Progenitor cell of endocrine pancreas (in vitro differentiated cells): ENCODE measurements around the gene TFEC. TPM values are rescaled to one million over a fixed set of nuclear protein-coding genes. Genes with fewer than 3 reads are reported as not detected.

ENCODE experiments used
- DNase-seq: peaks from one replicate; pipeline ENCODE4 v3.0.0; 2021; ENCODE audit warnings: low spot score; ENCODE audit not compliant: unreplicated experiment
- H3K27ac Mint-ChIP-seq: 2 replicates; pipeline ENCODE4 v1.8.0; 2021; ENCODE audit warnings: mild to moderate bottlenecking, moderate library complexity, mixed read lengths
- H3K27me3 Mint-ChIP-seq: 2 replicates; pipeline ENCODE4 v1.8.0; 2021; ENCODE audit warnings: mixed read lengths
- H3K36me3 Mint-ChIP-seq: 2 replicates; pipeline ENCODE4 v1.8.0; 2022; ENCODE audit warnings: mixed read lengths; ENCODE audit not compliant: insufficient read depth
- H3K4me1 Mint-ChIP-seq: 2 replicates; pipeline ENCODE4 v1.8.0; 2021; ENCODE audit warnings: low read depth, mixed read lengths
- H3K4me3 Mint-ChIP-seq: 2 replicates; pipeline ENCODE4 v1.8.0; 2021; ENCODE audit warnings: low read depth, mild to moderate bottlenecking, moderate library complexity, mixed read lengths
- H3K9me3 Mint-ChIP-seq: 2 replicates; pipeline ENCODE4 v1.8.0; 2021; ENCODE audit warnings: low read depth, mixed read lengths
- CTCF ChIP-seq: fragments of 200-600 bp; sonication (generic); IDR thresholded peaks from one replicate; pipeline ENCODE4 v1.5.0; 2021; ENCODE audit warnings: antibody characterized with exemption, mild to moderate bottlenecking; ENCODE audit not compliant: unreplicated experiment
- total RNA-seq: library from RNA; stranded (reverse); gene quantifications from 2 replicates; pipeline ENCODE4 v1.2.1, GENCODE V29; 2021

TFEC gene
- total RNA-seq, 1 donor from 2014 or later, result not detected

- no peak for DNase-seq
- Mint-ChIP-seq H3K36me3 (no peaks in the 10 kb centered on the region), H3K4me3 (no peak overlapping the region), H3K9me3 (no peaks in the 10 kb centered on the region), H3K27me3 (no peaks in the 10 kb centered on the region), H3K4me1 (peaks cover 2% of the 10 kb centered on the region), H3K27ac (no peak overlapping the region)
- no peak for TF ChIP-seq CTCF
Observed at GRCh38 chr7:115951547-115951946, 79.0 kb downstream of the TFEC start.

- no peaks in the 10 kb centered on the region for H3K36me3 Mint-ChIP-seq
- no peak for TF ChIP-seq CTCF
- H3K4me1 Mint-ChIP-seq, result peaks cover 2% of the 10 kb centered on the region
- DNase-seq, result no peak
- no peak overlapping the region for H3K4me3 Mint-ChIP-seq
- no peaks in the 10 kb centered on the region for H3K27me3 Mint-ChIP-seq
- H3K9me3 Mint-ChIP-seq, result no peaks in the 10 kb centered on the region
- no peak overlapping the region for H3K27ac Mint-ChIP-seq
Observed at GRCh38 chr7:115941703-115942268, 88.8 kb downstream of the TFEC start.

- Mint-ChIP-seq H3K9me3 (no peaks in the 10 kb centered on the region), H3K4me3 (no peak overlapping the region), H3K36me3 (no peaks in the 10 kb centered on the region)
Observed at GRCh38 chr7:115940460-115941060, 90.0 kb downstream of the TFEC start.

GRCh38 chr7:115937960-115938359, 92.6 kb downstream of the TFEC start:
- no peak for DNase-seq
- H3K27me3 Mint-ChIP-seq, result no peaks in the 10 kb centered on the region
- H3K4me3 Mint-ChIP-seq, result no peak overlapping the region
- no peak for TF ChIP-seq CTCF
- no peak overlapping the region for H3K27ac Mint-ChIP-seq
- H3K36me3 Mint-ChIP-seq, result no peaks in the 10 kb centered on the region
- no peaks in the 10 kb centered on the region for H3K9me3 Mint-ChIP-seq
- H3K4me1 Mint-ChIP-seq, result peaks cover 2% of the 10 kb centered on the region

More at GRCh38 chr7:115940460-115941060, 90.0 kb downstream of the TFEC start:
- no peak for DNase-seq
- Mint-ChIP-seq H3K27me3 (no peaks in the 10 kb centered on the region), H3K27ac (no peak overlapping the region), H3K4me1 (peaks cover 2% of the 10 kb centered on the region)
- no peak for TF ChIP-seq CTCF

GRCh38 chr7:115933471-115933870, 97.1 kb downstream of the TFEC start:
- no peaks in the 10 kb centered on the region for H3K27me3 Mint-ChIP-seq
- no peak overlapping the region for H3K27ac Mint-ChIP-seq
- no peak for DNase-seq
- H3K4me3 Mint-ChIP-seq, result no peak overlapping the region
- H3K9me3 Mint-ChIP-seq, result no peaks in the 10 kb centered on the region
- no peaks in the 10 kb centered on the region for H3K36me3 Mint-ChIP-seq
- no peak for TF ChIP-seq CTCF
- no peaks in the 10 kb centered on the region for H3K4me1 Mint-ChIP-seq
